ENCODE data around the gene TMEM175. TPM values are rescaled to one million over a fixed set of nuclear protein-coding genes. Genes with fewer than 3 reads are reported as not detected.

The TMEM175 gene
- total RNA-seq, 2 donors from 2014 or later, result 26.5 to 39.5 TPM

DNA sequence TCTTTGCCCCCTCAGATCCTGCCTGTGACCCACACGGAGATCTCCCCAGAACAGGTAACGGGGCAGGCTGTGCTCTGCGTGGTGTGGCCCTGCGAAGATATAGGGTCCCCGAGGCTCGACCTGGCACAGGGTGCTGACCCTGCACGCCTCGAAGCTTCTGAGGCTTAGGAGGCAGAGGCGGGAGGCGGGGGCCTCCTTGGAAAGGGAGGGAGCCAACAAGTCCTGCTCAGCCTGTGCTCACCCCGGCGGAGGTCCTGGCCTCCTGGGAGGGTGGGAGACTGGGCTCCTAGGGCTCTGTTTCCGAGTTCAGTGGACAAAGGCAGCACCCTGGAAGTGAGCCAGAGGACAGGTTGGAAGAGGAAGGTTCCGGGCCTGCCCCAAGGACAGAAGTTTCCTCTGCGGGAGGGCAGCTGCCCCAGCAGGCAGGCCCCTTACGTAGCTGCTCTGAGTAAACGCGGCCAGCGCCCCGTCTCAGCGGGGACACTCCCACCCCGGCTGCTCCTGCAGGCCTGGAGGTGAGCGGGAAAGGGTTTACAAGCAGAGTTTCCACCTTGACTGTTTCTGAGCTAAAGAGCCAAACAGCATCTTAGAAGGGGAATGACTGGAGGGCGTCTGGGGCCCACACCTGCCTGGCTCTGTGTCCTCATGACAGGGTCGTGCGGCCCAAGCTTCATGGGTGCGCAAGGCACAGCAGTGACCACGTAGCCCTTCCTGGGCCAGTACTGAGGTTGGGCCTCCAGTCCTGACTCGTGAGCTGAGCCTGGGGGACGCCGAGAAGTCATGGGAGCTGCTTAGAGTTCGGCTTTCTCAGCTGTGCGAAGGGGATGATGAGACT lies 16.1 kb downstream of the TMEM175 start:
- ATAC-seq (ENCODE audit: insufficient number of reproducible peaks, low FRiP score, low read depth) (no peak), DNase-seq (ENCODE audit: low spot score) (no peak)
- TF ChIP-seq, protein P1, sequence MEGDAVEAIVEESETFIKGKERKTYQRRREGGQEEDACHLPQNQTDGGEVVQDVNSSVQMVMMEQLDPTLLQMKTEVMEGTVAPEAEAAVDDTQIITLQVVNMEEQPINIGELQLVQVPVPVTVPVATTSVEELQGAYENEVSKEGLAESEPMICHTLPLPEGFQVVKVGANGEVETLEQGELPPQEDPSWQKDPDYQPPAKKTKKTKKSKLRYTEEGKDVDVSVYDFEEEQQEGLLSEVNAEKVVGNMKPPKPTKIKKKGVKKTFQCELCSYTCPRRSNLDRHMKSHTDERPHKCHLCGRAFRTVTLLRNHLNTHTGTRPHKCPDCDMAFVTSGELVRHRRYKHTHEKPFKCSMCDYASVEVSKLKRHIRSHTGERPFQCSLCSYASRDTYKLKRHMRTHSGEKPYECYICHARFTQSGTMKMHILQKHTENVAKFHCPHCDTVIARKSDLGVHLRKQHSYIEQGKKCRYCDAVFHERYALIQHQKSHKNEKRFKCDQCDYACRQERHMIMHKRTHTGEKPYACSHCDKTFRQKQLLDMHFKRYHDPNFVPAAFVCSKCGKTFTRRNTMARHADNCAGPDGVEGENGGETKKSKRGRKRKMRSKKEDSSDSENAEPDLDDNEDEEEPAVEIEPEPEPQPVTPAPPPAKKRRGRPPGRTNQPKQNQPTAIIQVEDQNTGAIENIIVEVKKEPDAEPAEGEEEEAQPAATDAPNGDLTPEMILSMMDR (IDR thresholded peaks at IDR 0.05), result no peak
- Histone ChIP-seq H3K27ac (no peak overlapping the region), H3K4me1 (ENCODE audit: control insufficient read depth in 1 of 2, low read depth in 2 of 2) (no peaks in the 10 kb centered on the region), H3K9me3 (no peaks in the 10 kb centered on the region), H3K27me3 (replicated peaks; ENCODE audit: insufficient read depth) (no peaks in the 10 kb centered on the region), H3K36me3 (peaks cover 7% of the 10 kb centered on the region), H3K4me3 (no peak overlapping the region)

DNA sequence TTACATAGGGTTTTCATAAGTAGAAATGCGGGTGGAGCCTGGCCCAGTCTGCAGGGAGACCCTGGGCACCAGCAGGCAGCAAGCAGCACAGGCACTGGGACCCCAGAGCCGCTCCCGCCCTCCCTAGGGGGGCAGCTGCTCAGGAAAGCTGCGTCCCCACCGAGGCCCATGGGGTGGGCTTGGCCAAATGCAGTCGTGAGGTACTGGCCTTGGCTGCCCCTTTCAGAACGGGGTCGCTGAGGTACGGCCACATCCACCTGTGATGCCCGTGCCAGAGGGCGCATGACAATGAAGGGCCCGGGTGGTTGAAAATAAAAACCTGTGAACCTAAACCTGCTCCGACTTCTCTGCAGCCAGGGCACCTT lies 16.7 kb downstream of the TMEM175 start:
- H3K9me3 ChIP-seq, result no peaks in the 10 kb centered on the region
- ATAC-seq (ENCODE audit: insufficient number of reproducible peaks, low FRiP score, low read depth) (no peak), DNase-seq (ENCODE audit: low spot score) (no peak)
- no peak overlapping the region for H3K4me3 ChIP-seq
- H3K4me1 ChIP-seq (ENCODE audit: control insufficient read depth in 1 of 2, low read depth in 2 of 2), result no peaks in the 10 kb centered on the region
- H3K36me3 ChIP-seq, result peaks cover 9% of the 10 kb centered on the region
- H3K27me3 ChIP-seq (replicated peaks; ENCODE audit: insufficient read depth), result no peaks in the 10 kb centered on the region
- no peak overlapping the region for H3K27ac ChIP-seq
- TF ChIP-seq, protein P1 (IDR thresholded peaks at IDR 0.05), result no peak

DNA sequence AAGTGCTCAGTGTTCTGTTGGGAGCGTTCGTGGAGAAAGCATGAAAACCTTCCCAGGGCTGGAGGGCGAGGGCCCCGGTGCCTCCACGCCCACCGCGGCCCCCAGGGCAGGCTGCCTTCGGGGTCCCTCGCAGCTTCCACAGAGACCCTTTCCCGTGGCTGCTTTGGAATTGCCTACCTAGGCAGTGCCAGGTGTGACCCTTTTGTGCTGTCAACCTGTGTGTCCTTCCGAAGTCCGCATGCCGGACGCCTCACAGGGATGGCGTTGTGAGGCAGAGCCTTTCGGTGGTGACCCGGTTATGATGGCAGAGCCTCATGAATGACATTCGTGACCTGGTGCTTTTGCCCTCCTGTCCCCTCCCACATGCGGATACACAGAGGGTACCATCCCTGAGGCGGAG lies 17.4 kb downstream of the TMEM175 start:
- Histone ChIP-seq H3K36me3 (peaks cover 9% of the 10 kb centered on the region), H3K4me1 (ENCODE audit: control insufficient read depth in 1 of 2, low read depth in 2 of 2) (no peaks in the 10 kb centered on the region), H3K27ac (no peak overlapping the region), H3K27me3 (replicated peaks; ENCODE audit: insufficient read depth) (no peaks in the 10 kb centered on the region), H3K9me3 (no peaks in the 10 kb centered on the region), H3K4me3 (no peak overlapping the region)
- TF ChIP-seq, protein P1 (IDR thresholded peaks at IDR 0.05), result no peak
- DNase-seq (ENCODE audit: low spot score) (no peak), ATAC-seq (ENCODE audit: insufficient number of reproducible peaks, low FRiP score, low read depth) (no peak)

DNA sequence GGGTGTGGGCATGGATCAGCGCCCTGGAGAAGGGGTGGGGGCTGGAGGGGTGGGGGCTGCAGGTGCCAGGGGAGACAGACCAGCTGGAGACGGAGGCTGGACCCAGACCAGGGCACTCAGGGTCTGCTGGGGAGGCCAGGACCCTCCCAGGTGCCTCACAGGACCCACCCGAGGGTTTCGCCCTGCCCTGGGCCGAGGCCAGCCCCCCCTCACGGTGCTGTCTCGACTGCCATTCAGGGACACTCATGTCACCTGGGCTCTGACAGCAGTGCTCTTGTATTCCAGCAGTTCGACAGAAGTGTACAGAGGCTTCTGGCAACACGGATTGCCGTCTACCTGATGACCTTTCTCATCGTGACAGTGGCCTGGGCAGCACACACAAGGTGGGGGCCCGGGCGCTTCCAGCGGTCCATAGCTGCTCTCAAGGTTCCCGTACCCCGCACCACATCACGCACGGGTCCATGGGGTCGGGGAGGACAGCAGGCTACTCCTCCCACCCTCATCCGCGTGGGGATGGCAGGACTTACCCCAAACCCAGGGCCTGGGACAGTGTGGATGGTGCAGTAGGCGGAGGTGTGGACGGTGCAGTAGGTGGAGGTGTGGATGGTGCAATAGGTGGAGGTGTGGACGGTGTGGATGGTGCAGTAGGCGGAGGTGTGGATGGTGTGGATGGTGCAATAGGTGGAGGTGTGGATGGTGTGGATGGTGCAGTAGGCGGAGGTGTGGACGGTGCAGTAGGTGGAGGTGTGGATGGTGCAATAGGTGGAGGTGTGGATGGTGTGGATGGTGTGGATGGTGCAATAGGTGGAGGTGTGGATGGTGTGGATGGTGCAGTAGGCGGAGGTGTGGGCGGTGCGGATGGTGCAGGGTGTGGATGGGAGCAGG lies 18.1 kb downstream of the TMEM175 start:
- peaks cover 9% of the 10 kb centered on the region for H3K36me3 ChIP-seq
- H3K27me3 ChIP-seq (replicated peaks; ENCODE audit: insufficient read depth), result no peaks in the 10 kb centered on the region
- no peaks in the 10 kb centered on the region for H3K4me1 ChIP-seq (ENCODE audit: control insufficient read depth in 1 of 2, low read depth in 2 of 2)
- no peak overlapping the region for H3K4me3 ChIP-seq
- no peak overlapping the region for H3K27ac ChIP-seq
- TF ChIP-seq, protein P1 (IDR thresholded peaks at IDR 0.05), result no peak
- no peak for ATAC-seq (ENCODE audit: insufficient number of reproducible peaks, low FRiP score, low read depth)
- no peaks in the 10 kb centered on the region for H3K9me3 ChIP-seq
- no peak for DNase-seq (ENCODE audit: low spot score)

DNA sequence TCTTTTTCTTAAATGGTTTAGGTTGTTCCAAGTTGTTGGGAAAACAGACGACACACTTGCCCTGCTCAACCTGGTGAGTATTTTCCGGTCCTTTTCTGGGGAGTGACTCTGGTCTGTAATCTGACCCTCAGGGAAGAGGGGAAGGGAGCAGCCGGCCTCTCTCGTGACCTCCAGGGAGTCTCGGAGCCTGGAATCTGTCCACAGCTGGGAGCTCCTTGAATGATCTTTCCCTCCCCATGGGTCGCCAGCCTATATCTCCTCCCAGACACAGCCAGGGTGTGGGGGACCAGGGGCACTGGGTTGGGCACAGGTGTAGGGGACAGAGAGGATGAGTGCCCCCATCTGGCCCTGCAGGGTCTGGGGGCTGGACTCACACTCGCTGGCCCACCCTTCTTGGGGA lies 18.9 kb downstream of the TMEM175 start:
- no peak for DNase-seq (ENCODE audit: low spot score)
- TF ChIP-seq, protein P1 (IDR thresholded peaks at IDR 0.05), result no peak
- Histone ChIP-seq H3K36me3 (peaks cover 9% of the 10 kb centered on the region), H3K27ac (no peak overlapping the region), H3K27me3 (replicated peaks; ENCODE audit: insufficient read depth) (no peaks in the 10 kb centered on the region), H3K9me3 (no peaks in the 10 kb centered on the region), H3K4me3 (no peak overlapping the region), H3K4me1 (ENCODE audit: control insufficient read depth in 1 of 2, low read depth in 2 of 2) (no peaks in the 10 kb centered on the region)
- no peak for ATAC-seq (ENCODE audit: insufficient number of reproducible peaks, low FRiP score, low read depth)

Measured in thoracic aorta (tissue), 2 donors.